NB4 (cell line): ENCODE results near the gene ATP9B.

Source experiments
- DNase-seq: peaks from one replicate; pipeline ENCODE4 v3.0.0; 2010; ENCODE audit warnings: low read depth
- H3K4me3 ChIP-seq: one replicate; pipeline ENCODE4 v1.5.1; 2011; ENCODE audit warnings: mild to moderate bottlenecking, low read depth, low read length, moderate library complexity
- CTCF ChIP-seq: IDR thresholded peaks from one replicate; pipeline ENCODE4 v1.5.1; 2012; ENCODE audit warnings: low read depth, low read length
- MAX ChIP-seq: IDR thresholded peaks from 2 replicates; pipeline ENCODE4 v1.6.1; 2011; ENCODE audit warnings: low read depth, low read length
- MYC ChIP-seq: IDR thresholded peaks from 2 replicates; pipeline ENCODE4 v1.6.1; 2011; ENCODE audit warnings: low read depth, low read length
- POLR2A ChIP-seq: IDR thresholded peaks from 2 replicates; pipeline ENCODE4 v1.6.1; 2011; ENCODE audit warnings: mild to moderate bottlenecking; ENCODE audit not compliant: insufficient read length; ENCODE audit errors: extremely low read depth

ATP9B gene

GRCh38 chr18:79335833-79336360 is 266.7 kb downstream of the ATP9B start:
- TF ChIP-seq MAX (no peak), MYC (no peak), POLR2A (no peak), CTCF (no peak)
- DNase-seq = no peak
- no peak overlapping the region for H3K4me3 ChIP-seq

- DNase-seq = no peak
- no peak overlapping the region for H3K4me3 ChIP-seq
- TF ChIP-seq MYC (no peak), POLR2A (no peak), MAX (no peak), CTCF (no peak)
Measured at GRCh38 chr18:79336556-79337142, 267.5 kb downstream of the ATP9B start.

GRCh38 chr18:79337184-79337583 is 268.0 kb downstream of the ATP9B start:
- TF ChIP-seq MYC = no peak
- TF ChIP-seq MAX = no peak
- TF ChIP-seq CTCF = no peak
- no peak for TF ChIP-seq POLR2A
- DNase-seq = no peak
- no peak overlapping the region for H3K4me3 ChIP-seq

- TF ChIP-seq MYC (no peak), POLR2A (no peak), MAX (no peak), CTCF (no peak)
- DNase-seq = no peak
Measured at GRCh38 chr18:79337620-79338019, 268.4 kb downstream of the ATP9B start.

GRCh38 chr18:79339094-79339908 is 270.1 kb downstream of the ATP9B start:
- no peak overlapping the region for H3K4me3 ChIP-seq
- TF ChIP-seq MAX (no peak), POLR2A (no peak)
- DNase-seq = no peak

More at GRCh38 chr18:79337620-79338019, 268.4 kb downstream of the ATP9B start:
- H3K4me3 ChIP-seq = no peak overlapping the region

- TF ChIP-seq MYC = no peak
- no peak for DNase-seq
- H3K4me3 ChIP-seq = no peak overlapping the region
Measured at GRCh38 chr18:79343567-79344207, 274.5 kb downstream of the ATP9B start.
